ENCODE measurements around the gene SMIM22. TPM values are rescaled to one million over a fixed set of nuclear protein-coding genes. Genes with fewer than 3 reads are reported as not detected.

Gene SMIM22
- total RNA-seq, 1 experiment from 2014 or later = 3.3 TPM

DNA sequence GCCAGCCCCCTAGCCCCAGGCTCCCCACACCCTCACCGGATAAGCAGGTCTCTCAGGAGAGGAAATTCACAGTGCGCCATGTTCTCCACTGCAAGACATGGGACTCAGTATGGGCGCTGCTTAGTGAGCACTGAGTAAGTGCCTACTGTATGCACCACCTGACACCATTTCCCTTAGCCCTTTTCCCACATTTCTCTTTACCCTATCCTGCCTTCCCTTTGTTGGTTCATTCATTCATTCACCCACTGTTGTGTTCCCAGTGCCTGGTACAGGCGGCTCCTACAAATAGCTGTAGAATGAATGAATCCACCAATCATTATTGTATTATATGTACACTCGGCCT is 17.1 kb upstream of the SMIM22 start:
- CTCF ChIA-PET = no interaction called here
- H3K9ac ChIP-seq (ENCODE audit: low read length) = no peak overlapping the region
- intact Hi-C loops (cut with micrococcal nuclease) = no loop called here
- no peak overlapping the region for H3K4me3 ChIP-seq (replicated peaks in 1 of 2; ENCODE audit: low read depth in 1 of 2, low read length in 2 of 2)
- BruUV-seq (replicated peaks) = no TSS peak
- no peaks in the 10 kb centered on the region for H4K20me1 ChIP-seq (ENCODE audit: insufficient read depth)
- no peaks in the 10 kb centered on the region for H3K27me3 ChIP-seq (ENCODE audit: insufficient read depth, low read length)
- RAD21 ChIA-PET (ENCODE audit: low non-redundant PET in 1 of 2, low total read pairs in 2 of 2, uncharacterized antibody in 2 of 2, unreplicated experiment in 2 of 2) = no interaction called here
- peaks cover 3 to 12% of the 10 kb centered on the region in 2 experiments; a peak in 3 of 4 replicates for H3K4me1 ChIP-seq (ENCODE audit: control insufficient read depth in 1 of 2, insufficient read depth in 2 of 2, low read length in 2 of 2)
- H3K27ac ChIP-seq (ENCODE audit: low read depth, low read length) = no peak overlapping the region
- ATAC-seq (no peak), DNase-seq (ENCODE audit: low read depth, low spot score) (no peak)
- H3K9me2 ChIP-seq (ENCODE audit: insufficient read depth) = no peaks in the 10 kb centered on the region
- POLR2A ChIA-PET = no interaction called here
- H3K79me2 ChIP-seq (ENCODE audit: insufficient read depth, low read length) = no peaks in the 10 kb centered on the region
- H3K4me2 ChIP-seq (ENCODE audit: low read length) = no peak overlapping the region
- no peaks in the 10 kb centered on the region for H3K36me3 ChIP-seq (ENCODE audit: control insufficient read depth in 1 of 2, insufficient read depth in 2 of 2, low read length in 2 of 2)
- no peaks in the 10 kb centered on the region for H3K9me3 ChIP-seq (ENCODE audit: control insufficient read depth in 1 of 2, insufficient read depth in 1 of 2, low read depth in 1 of 2, low read length in 2 of 2)
- TF ChIP-seq EGR1 (IDR thresholded peaks at IDR 0.05; ENCODE audit: low read depth) (no peak), ATF3 (IDR thresholded peaks at IDR 0.05) (no peak), REST (IDR thresholded peaks at IDR 0.05; ENCODE audit: low read depth) (no peak), RAD21 (IDR thresholded peaks at IDR 0.05; ENCODE audit: low read depth) (no peak), CEBPB (IDR thresholded peaks at IDR 0.05; ENCODE audit: low read depth) (no peak), FOSL1 (IDR thresholded peaks at IDR 0.05; ENCODE audit: low read depth) (no peak), ELF1 (IDR thresholded peaks at IDR 0.05; ENCODE audit: borderline replicate concordance, low read depth) (no peak), CBX3 (IDR thresholded peaks at IDR 0.05; ENCODE audit: low read depth) (no peak), SRF (IDR thresholded peaks at IDR 0.05; ENCODE audit: low read depth) (no peak), SP1 (IDR thresholded peaks at IDR 0.05; ENCODE audit: low read depth) (no peak), POLR2AphosphoS5 (IDR thresholded peaks at IDR 0.05; ENCODE audit: low read depth, low read length) (no peak), ZFX (IDR thresholded peaks at IDR 0.05) (no peak), YY1 (IDR thresholded peaks at IDR 0.05; ENCODE audit: extremely low read depth, insufficient replicate concordance, low read depth, low read length) (no peak), MAX (IDR thresholded peaks at IDR 0.05) (no peak), TCF7L2 (IDR thresholded peaks at IDR 0.05; ENCODE audit: borderline replicate concordance, extremely low read depth, insufficient read depth, insufficient read length) (no peak), CTCF (IDR thresholded peaks at IDR 0.05 in 2 of 3, conservative IDR thresholded peaks at IDR 0.05 in 1 of 3; ENCODE audit: borderline replicate concordance in 1 of 3, insufficient read depth in 1 of 3, low read depth in 2 of 3, low read length in 2 of 3) (no peak)
- TF ChIP-seq, protein P1, sequence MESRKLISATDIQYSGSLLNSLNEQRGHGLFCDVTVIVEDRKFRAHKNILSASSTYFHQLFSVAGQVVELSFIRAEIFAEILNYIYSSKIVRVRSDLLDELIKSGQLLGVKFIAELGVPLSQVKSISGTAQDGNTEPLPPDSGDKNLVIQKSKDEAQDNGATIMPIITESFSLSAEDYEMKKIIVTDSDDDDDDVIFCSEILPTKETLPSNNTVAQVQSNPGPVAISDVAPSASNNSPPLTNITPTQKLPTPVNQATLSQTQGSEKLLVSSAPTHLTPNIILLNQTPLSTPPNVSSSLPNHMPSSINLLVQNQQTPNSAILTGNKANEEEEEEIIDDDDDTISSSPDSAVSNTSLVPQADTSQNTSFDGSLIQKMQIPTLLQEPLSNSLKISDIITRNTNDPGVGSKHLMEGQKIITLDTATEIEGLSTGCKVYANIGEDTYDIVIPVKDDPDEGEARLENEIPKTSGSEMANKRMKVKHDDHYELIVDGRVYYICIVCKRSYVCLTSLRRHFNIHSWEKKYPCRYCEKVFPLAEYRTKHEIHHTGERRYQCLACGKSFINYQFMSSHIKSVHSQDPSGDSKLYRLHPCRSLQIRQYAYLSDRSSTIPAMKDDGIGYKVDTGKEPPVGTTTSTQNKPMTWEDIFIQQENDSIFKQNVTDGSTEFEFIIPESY (IDR thresholded peaks at IDR 0.05; ENCODE audit: extremely low read depth, insufficient replicate concordance, low read length) = no peak
- H2AFZ ChIP-seq (ENCODE audit: low read depth, low read length, poor library complexity, severe bottlenecking) = no peak overlapping the region
